GM04504 (cell line): ENCODE data around the gene CREB5.
"Not testable (repeated sequence)": the region's sequence is repeated elsewhere in the genome, so short reads cannot be mapped to it uniquely, and the experiment has no call there.

ENCODE experiments used
- DNase-seq: peaks from one replicate; pipeline ENCODE4 v3.0.0-alpha.2; 2012; ENCODE audit warnings: low read depth

Gene CREB5

DNA sequence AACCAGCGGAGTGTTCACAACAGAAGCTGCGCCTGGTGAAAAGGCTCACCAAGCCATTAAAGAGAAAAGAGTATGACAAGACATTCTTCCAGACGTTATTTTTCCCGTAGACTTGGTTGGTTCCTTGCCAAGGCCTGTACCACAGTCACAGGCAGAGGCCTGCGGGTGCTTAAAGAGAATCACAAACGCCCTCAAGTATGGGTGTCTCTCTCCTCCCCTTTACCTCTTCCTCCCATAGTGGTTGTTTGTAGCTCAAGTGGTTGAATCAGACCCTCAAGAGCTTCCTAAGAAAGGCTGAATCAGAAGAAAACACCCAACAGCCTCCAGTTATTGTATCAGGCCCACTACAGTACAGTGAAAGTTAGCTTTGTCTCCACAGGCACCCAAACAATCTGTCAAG, 169.0 kb downstream of the CREB5 start:
- no peak for DNase-seq

- no peak for DNase-seq
Observed at GRCh38 chr7:28582226-28582625, 169.9 kb downstream of the CREB5 start.

DNA sequence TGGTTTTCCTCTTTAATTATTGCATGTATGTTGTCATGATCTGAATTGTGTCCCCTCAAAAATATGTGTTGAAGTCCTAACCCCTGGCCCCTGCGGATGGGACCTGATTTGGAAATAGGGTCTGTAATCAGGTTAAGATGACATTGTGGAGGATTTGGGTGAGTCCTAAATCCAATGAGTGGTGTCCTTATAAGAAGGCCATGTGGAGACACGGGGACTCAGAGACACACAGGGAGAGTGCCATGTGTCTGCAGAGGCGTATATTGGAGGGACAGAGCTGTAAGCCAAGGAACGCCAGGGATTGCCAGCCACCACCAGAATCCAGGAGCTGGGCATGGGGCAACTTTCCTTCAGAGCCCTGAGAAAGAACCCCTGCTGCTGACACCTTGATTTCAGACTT, 171.9 kb downstream of the CREB5 start:
- DNase-seq, result no peak

GRCh38 chr7:28586736-28587135, 174.4 kb downstream of the CREB5 start:
- DNase-seq, result no peak

- no peak for DNase-seq
Observed at GRCh38 chr7:28587211-28587610, 174.9 kb downstream of the CREB5 start.

GRCh38 chr7:28588602-28589001, 176.3 kb downstream of the CREB5 start:
- no peak for DNase-seq

DNA sequence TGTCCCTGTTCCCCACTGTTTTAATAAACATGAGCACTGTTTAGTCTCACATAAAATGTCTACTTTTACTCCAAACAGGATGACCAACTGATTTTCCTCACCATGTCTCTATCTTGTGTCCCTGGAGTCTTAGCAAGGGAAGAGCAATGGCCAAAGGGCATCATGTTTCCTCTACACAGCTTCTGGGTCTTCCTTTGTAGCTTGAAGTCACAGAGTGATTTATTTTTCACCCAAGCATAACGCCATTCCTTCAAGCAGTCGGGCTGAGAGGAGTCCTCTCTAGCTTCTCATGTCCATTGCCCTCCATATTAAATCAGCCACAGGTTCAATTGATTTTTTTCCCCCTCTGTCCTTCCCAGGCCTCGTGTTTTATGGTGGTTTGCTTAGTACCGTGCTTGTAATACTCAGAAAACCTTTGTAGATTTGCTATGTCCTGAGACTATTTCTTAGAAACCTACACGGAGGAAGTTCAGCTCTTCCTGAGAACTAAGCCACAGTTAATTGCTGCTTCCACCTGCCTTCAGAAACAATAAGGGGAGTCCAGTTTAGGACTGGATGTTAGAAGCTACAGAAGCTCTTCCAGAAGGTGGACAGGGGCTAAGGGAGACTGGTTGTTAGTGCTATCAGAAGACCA, 178.8 kb downstream of the CREB5 start:
- DNase-seq, result no peak

- DNase-seq, result no peak
Observed at GRCh38 chr7:28591725-28592349, 179.5 kb downstream of the CREB5 start.

GRCh38 chr7:28592861-28593260, 180.5 kb downstream of the CREB5 start:
- DNase-seq, result no peak

GRCh38 chr7:28595076-28595475, 182.8 kb downstream of the CREB5 start:
- no peak for DNase-seq

- DNase-seq, result no peak
Observed at GRCh38 chr7:28595801-28596200, 183.5 kb downstream of the CREB5 start.

GRCh38 chr7:28596245-28596935, 184.1 kb downstream of the CREB5 start:
- no peak for DNase-seq

- DNase-seq, result no peak
Observed at GRCh38 chr7:28597284-28597683, 185.0 kb downstream of the CREB5 start.

GRCh38 chr7:28598037-28598436, 185.7 kb downstream of the CREB5 start:
- not testable (repeated sequence) for DNase-seq

DNA sequence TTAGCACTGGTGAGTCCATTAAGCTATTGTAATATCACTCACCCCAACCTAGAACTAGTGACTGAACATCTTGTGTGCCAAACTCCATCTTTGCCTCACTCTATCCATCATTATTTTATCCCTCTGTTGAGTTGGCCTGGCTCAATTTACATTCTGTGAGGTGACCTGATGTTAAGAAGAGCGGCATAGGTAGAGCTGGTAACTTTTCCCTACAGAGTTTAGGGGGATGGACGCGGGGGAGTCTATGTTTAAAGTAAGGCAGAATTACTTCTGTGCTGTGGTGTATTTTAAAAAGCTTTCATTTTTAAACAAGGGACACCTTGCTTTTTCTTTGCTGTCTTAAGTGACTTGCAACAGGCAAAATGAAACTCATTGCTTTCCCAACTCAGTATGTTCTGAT, 186.3 kb downstream of the CREB5 start:
- DNase-seq, result no peak

GRCh38 chr7:28599411-28599810, 187.1 kb downstream of the CREB5 start:
- DNase-seq, result no peak

DNA sequence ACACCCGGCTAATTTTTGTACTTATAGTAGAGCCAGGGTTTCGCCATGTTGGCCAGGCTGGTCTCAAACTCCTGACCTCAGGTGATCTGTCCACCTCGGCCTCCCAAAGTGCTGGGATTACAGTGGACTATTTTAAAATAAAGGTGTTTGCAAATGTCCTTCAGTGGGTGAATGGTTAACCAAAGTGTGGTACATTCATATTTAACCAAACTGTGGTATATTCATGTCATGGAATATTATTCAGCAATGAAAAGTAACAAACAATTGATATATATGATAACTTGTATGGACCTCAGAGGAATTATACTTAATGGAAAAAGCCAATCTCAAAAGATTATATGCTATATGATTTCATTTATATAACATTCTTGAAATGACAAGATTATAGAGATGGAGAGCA, 190.0 kb downstream of the CREB5 start:
- DNase-seq, result no peak

GRCh38 chr7:28605427-28606085, 193.2 kb downstream of the CREB5 start:
- no peak for DNase-seq

- DNase-seq, result no peak
Observed at GRCh38 chr7:28606421-28606820, 194.1 kb downstream of the CREB5 start.

DNA sequence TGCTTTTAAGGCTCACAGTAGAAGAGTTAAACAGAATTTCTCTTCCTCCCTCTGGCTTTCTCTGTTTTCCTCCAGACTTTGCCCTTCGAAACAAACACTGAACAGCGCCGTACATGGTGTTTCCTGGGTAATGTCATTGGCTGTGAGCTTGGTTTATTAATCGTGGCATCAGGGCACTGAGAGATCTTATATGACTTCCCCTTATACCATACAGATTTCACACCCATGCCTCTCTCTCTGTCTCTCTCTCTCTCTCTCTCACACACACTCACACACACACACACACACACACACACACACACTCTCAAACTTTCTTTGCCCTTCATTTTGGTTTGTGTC, 195.5 kb downstream of the CREB5 start:
- DNase-seq, result no peak

DNA sequence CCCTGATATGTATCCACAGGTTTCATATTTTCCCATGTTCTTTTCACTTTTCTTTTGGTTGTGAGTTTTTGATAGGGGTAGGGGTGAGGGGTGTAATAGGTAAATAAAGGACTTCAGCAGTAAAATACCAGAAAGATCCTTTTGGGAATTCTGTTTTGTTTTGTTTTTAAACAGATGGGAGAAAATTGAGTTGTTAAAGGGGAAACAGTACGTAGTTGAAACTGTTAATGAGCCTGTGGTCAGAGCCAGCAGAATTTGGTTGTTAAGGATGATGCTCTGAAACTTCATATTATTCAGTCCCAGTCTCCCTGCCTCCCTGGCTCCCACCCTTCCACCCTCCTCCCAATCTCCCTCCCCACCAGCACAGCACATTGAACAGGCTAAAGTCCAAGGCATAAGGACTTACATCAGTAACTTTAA, 195.9 kb downstream of the CREB5 start:
- no peak for DNase-seq

- no peak for DNase-seq
Observed at GRCh38 chr7:28608731-28609130, 196.4 kb downstream of the CREB5 start.

DNA sequence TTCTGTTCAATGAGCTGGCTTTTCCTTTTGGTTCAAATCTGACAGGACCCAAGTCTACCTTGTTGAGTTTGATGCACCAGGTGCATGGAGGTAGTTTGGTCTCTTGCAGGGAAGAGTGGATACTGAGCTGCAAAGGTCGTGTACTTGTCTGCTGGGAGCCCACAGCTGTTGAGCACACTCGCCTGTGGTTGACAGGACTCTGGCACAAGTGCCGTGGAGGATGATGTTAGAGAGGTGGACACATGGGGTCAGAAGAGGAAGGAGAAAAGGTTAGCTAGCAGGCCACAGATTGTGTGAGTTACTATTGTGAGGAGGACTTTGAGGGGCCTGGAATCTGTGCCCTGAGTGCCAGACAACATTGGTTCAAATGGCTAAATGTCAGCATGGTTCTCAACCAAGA, 197.3 kb downstream of the CREB5 start:
- no peak for DNase-seq
